H1 (cell line): ENCODE data around the gene ZBTB2. TPM values are rescaled to one million over a fixed set of nuclear protein-coding genes. Genes with fewer than 3 reads are reported as not detected.

Source experiments
- CTCF ChIA-PET: fragments of 300-600 bp; sonication (Branson Sonifier 250); formaldehyde crosslinking; loops from one replicate; lab custom pipeline; 2021; ENCODE audit not compliant: partially characterized antibody; lab: Charles Lee
- POLR2A ChIA-PET: fragments of 300-600 bp; sonication (Branson Sonifier 250); formaldehyde crosslinking; loops from one replicate; lab custom pipeline; 2021; ENCODE audit warnings: inconsistent platforms; ENCODE audit not compliant: partially characterized antibody; lab: Charles Lee
- DNase-seq, 2 experiments: peaks; one replicate each; pipeline versions ENCODE4 v3.0.0 to v3.0.0-alpha.2; 2010 to 2022; ENCODE audit warnings: low spot score in 2 of 2, low read depth in 1 of 2, mixed read lengths in 1 of 2
- FAIRE-seq: peaks from 2 replicates; lab custom pipeline; 2011; peaks lifted over from hg19 to GRCh38; lab: Jason Lieb, UNC
- H2AFZ ChIP-seq: 2 replicates; pipeline ENCODE4 v1.8.1; 2012; ENCODE audit warnings: low read length, inconsistent platforms
- H2AK5ac ChIP-seq: 2 replicates; pipeline ENCODE4 v1.6.1; 2013; ENCODE audit warnings: low read depth, low read length
- H2BK120ac ChIP-seq: replicated peaks from 2 replicates; pipeline ENCODE3; 2013; ENCODE audit warnings: low read depth, low read length, inconsistent platforms
- H2BK12ac ChIP-seq: 2 replicates; pipeline ENCODE4 v1.6.1; 2013; ENCODE audit warnings: low read depth, low read length
- H2BK15ac ChIP-seq: 2 replicates; pipeline ENCODE4 v1.6.1; 2013; ENCODE audit warnings: low read length
- H2BK20ac ChIP-seq: 2 replicates; pipeline ENCODE4 v1.6.1; 2013; ENCODE audit warnings: low read length
- H2BK5ac ChIP-seq: 2 replicates; pipeline ENCODE4 v1.6.1; 2013; ENCODE audit warnings: low read depth, low read length
- H3K14ac ChIP-seq: 2 replicates; pipeline ENCODE4 v1.6.1; 2013; ENCODE audit warnings: inconsistent platforms; ENCODE audit not compliant: insufficient read length
- H3K18ac ChIP-seq: 2 replicates; pipeline ENCODE4 v1.6.1; 2013; ENCODE audit warnings: low read length; ENCODE audit errors: extremely low read depth
- H3K23ac ChIP-seq: 2 replicates; pipeline ENCODE4 v1.6.1; 2013; ENCODE audit warnings: inconsistent platforms; ENCODE audit not compliant: insufficient read length
- H3K23me2 ChIP-seq: 2 replicates; pipeline ENCODE4 v1.6.1; 2013; ENCODE audit warnings: low read depth, low read length
- H3K27ac ChIP-seq: 2 replicates; pipeline ENCODE4 v1.6.1; 2011; ENCODE audit warnings: low read depth, low read length, inconsistent platforms
- H3K27me3 ChIP-seq, 4 experiments: replicated peaks in 1 of 4; 1 replicate in 1 of 4; 2 replicates in 3 of 4; pipeline versions ENCODE4 v1.6.1 to v1.8.1; 2011 to 2013; ENCODE audit warnings: low read length in 3 of 4, mild to moderate bottlenecking in 3 of 4, inconsistent platforms in 2 of 4, mixed read lengths in 2 of 4, moderate library complexity in 1 of 4; ENCODE audit not compliant: control insufficient read depth in 3 of 4, insufficient read depth in 3 of 4; ENCODE audit errors: extremely low read depth in 1 of 4
- H3K36me3 ChIP-seq, 4 experiments: 2 replicates each; pipeline versions ENCODE4 v1.6.1 to v1.8.1; 2011 to 2013; ENCODE audit warnings: mild to moderate bottlenecking in 4 of 4, low read length in 3 of 4, moderate library complexity in 2 of 4, control low read depth in 1 of 4, inconsistent platforms in 1 of 4; ENCODE audit not compliant: insufficient read depth in 4 of 4, control insufficient read depth in 2 of 4
- H3K4ac ChIP-seq: replicated peaks from 2 replicates; pipeline ENCODE3; 2013; ENCODE audit warnings: low read length, low read depth, mixed read lengths, inconsistent platforms; ENCODE audit not compliant: insufficient read length
- H3K4me1 ChIP-seq, 4 experiments: replicated peaks in 1 of 4; 1 replicate in 1 of 4; 2 replicates in 3 of 4; pipeline versions ENCODE4 v1.6.1 to v1.8.1; 2011 to 2013; ENCODE audit warnings: low read length in 3 of 4, inconsistent platforms in 2 of 4, mixed read lengths in 1 of 4; ENCODE audit not compliant: insufficient read depth in 4 of 4, control insufficient read depth in 3 of 4
- H3K4me2 ChIP-seq, 2 experiments: 2 replicates each; pipeline versions ENCODE4 v1.6.1 to v1.8.1; 2011 to 2013; ENCODE audit warnings: low read depth in 2 of 2, low read length in 2 of 2, control low read depth in 1 of 2, inconsistent platforms in 1 of 2, mild to moderate bottlenecking in 1 of 2; ENCODE audit not compliant: insufficient read depth in 1 of 2
- H3K4me3 ChIP-seq, 4 experiments: fragments of 200-600, 300-600 bp in 1 of 4; sonication (generic), shearing (Covaris generic), sonication (Bioruptor Twin) in 1 of 4; 2 replicates each; pipeline versions ENCODE4 v1.5.1 to v1.8.1; 2011 to 2016; ENCODE audit warnings: low read length in 4 of 4, low read depth in 3 of 4, control low read depth in 2 of 4, inconsistent platforms in 2 of 4, mild to moderate bottlenecking in 2 of 4, mixed read lengths in 1 of 4, moderate library complexity in 1 of 4; ENCODE audit not compliant: insufficient read depth in 2 of 4; ENCODE audit errors: extremely low read depth in 1 of 4
- H3K56ac ChIP-seq: replicated peaks from 2 replicates; pipeline ENCODE3; 2013; ENCODE audit warnings: low read depth, mild to moderate bottlenecking, mixed read lengths, low read length, inconsistent platforms; ENCODE audit not compliant: insufficient read length
- H3K79me1 ChIP-seq: 2 replicates; pipeline ENCODE4 v1.6.1; 2013; ENCODE audit warnings: low read depth, low read length, control low read depth
- H3K79me2 ChIP-seq, 2 experiments: 2 replicates each; pipeline versions ENCODE4 v1.6.1 to v1.8.1; 2012 to 2013; ENCODE audit warnings: low read length in 2 of 2, mild to moderate bottlenecking in 2 of 2, inconsistent platforms in 1 of 2; ENCODE audit not compliant: insufficient read depth in 2 of 2, control insufficient read depth in 1 of 2
- H3K9ac ChIP-seq, 4 experiments: replicated peaks in 1 of 4; 1 replicate in 1 of 4; 2 replicates in 3 of 4; pipeline versions ENCODE4 v1.6.1 to v1.8.1; 2011 to 2013; ENCODE audit warnings: low read depth in 3 of 4, low read length in 3 of 4, control low read depth in 2 of 4, mild to moderate bottlenecking in 2 of 4, moderate library complexity in 2 of 4, inconsistent platforms in 1 of 4; ENCODE audit errors: extremely low read depth in 1 of 4
- H3K9me3 ChIP-seq, 2 experiments: 2 replicates each; pipeline versions ENCODE4 v1.6.1 to v1.8.1; 2012 to 2013; ENCODE audit warnings: mild to moderate bottlenecking in 2 of 2, moderate library complexity in 2 of 2, control low read depth in 1 of 2, inconsistent platforms in 1 of 2, low read depth in 1 of 2, low read length in 1 of 2, mixed read lengths in 1 of 2; ENCODE audit not compliant: insufficient read depth in 2 of 2
- H4K20me1 ChIP-seq, 2 experiments: replicated peaks in 1 of 2; 2 replicates each; pipeline versions ENCODE3 to v1.8.1; 2011 to 2013; ENCODE audit warnings: inconsistent platforms in 2 of 2, low read length in 2 of 2, mild to moderate bottlenecking in 1 of 2; ENCODE audit not compliant: insufficient read depth in 2 of 2, control insufficient read depth in 1 of 2
- H4K5ac ChIP-seq: 2 replicates; pipeline ENCODE4 v1.6.1; 2013; ENCODE audit warnings: low read length, low read depth, mixed read lengths, inconsistent platforms; ENCODE audit not compliant: insufficient read length
- H4K8ac ChIP-seq: 2 replicates; pipeline ENCODE4 v1.8.0; 2013; ENCODE audit warnings: mild to moderate bottlenecking, moderate library complexity, low read length, inconsistent platforms; ENCODE audit not compliant: insufficient read depth; ENCODE audit errors: extremely low read depth
- H4K91ac ChIP-seq: replicated peaks from 2 replicates; pipeline ENCODE3; 2013; ENCODE audit warnings: low read length, mixed read lengths, inconsistent platforms; ENCODE audit not compliant: insufficient read length
- CEBPB ChIP-seq: IDR thresholded peaks from 2 replicates; pipeline ENCODE4 v1.6.1; 2012; ENCODE audit warnings: low read depth, low read length
- EP300 ChIP-seq, 2 experiments: IDR thresholded peaks; 1 replicate in 1 of 2; 2 replicates in 1 of 2; pipeline ENCODE4 v1.6.1; 2011 to 2012; ENCODE audit warnings: low read depth in 2 of 2, low read length in 2 of 2, mild to moderate bottlenecking in 2 of 2, borderline replicate concordance in 1 of 2, inconsistent platforms in 1 of 2, moderate library complexity in 1 of 2
- FOSL1 ChIP-seq: IDR thresholded peaks from 2 replicates; pipeline ENCODE4 v1.6.1; 2011; ENCODE audit warnings: mild to moderate bottlenecking, low read depth, low read length, moderate library complexity; ENCODE audit not compliant: insufficient read depth
- GABPA ChIP-seq: IDR thresholded peaks from 2 replicates; pipeline ENCODE4 v1.6.1; 2011; ENCODE audit warnings: mild to moderate bottlenecking, low read length, moderate library complexity, borderline replicate concordance; ENCODE audit not compliant: insufficient read depth
- KDM4A ChIP-seq: IDR thresholded peaks from one replicate; pipeline ENCODE4 v1.7.1; 2012; ENCODE audit warnings: low read depth, mild to moderate bottlenecking, moderate library complexity, low read length, inconsistent platforms; ENCODE audit not compliant: severe bottlenecking
- POU5F1 ChIP-seq: IDR thresholded peaks from 2 replicates; pipeline ENCODE4 v1.6.1; 2011; ENCODE audit warnings: low read depth, mild to moderate bottlenecking, low read length, moderate library complexity
- RFX5 ChIP-seq: IDR thresholded peaks from 2 replicates; pipeline ENCODE4 v1.6.1; 2011; ENCODE audit warnings: low read depth, low read length, improper control_type of control experiment, borderline replicate concordance
- TBP ChIP-seq: IDR thresholded peaks from 2 replicates; pipeline ENCODE4 v1.6.1; 2011; ENCODE audit warnings: low read depth, low read length, improper control_type of control experiment
- TCF12 ChIP-seq: IDR thresholded peaks from 2 replicates; pipeline ENCODE4 v1.6.1; 2011; ENCODE audit warnings: low read depth, mild to moderate bottlenecking, low read length
- WGBS, 2 experiments: shearing (Covaris generic) in 1 of 2; methylation state at CpG; one replicate each; pipeline versions ENCODE4 v1.1.6 to v1.1.7; 2013 to 2015; ENCODE audit warnings: low lambda C conversion rate in 2 of 2, mixed read lengths in 2 of 2, inconsistent platforms in 1 of 2, low coverage in 1 of 2, missing lambda C conversion rate in 1 of 2; ENCODE audit not compliant: insufficient replicate concordance in 2 of 2, insufficient coverage in 1 of 2, insufficient read length in 1 of 2; ENCODE audit errors: extremely low coverage in 1 of 2, missing lambda C conversion rate in 1 of 2; 5-methylcytosine and 5-hydroxymethylcytosine counted together
- polyA plus RNA-seq, 7 experiments: library from polyadenylated mRNA; depleted of rRNA in 3 of 7; stranded (reverse) in 5 of 7; unstranded in 2 of 7; fragments of >200 nt in 5 of 7; fragments of 200-250 nt in 2 of 7; gene quantifications; 1 replicate in 5 of 7; 2 replicates in 1 of 7; 4 replicates in 1 of 7; pipeline versions ENCODE4 v1.2.1 to v1.2.3, GENCODE V29; 2011 to 2013; ENCODE audit warnings: missing spikeins in 2 of 7, mixed read lengths in 2 of 7
- total RNA-seq: library from RNA; stranded (reverse); fragmentation: NEBNext Ultra II Directional; extraction: Animal tissue kit (Norgen Biotek cat#: 25700); gene quantifications from 2 replicates; pipeline ENCODE4 v1.2.1, GENCODE V29; 2021

Gene ZBTB2
- total and polyA plus RNA-seq, 2 of the 8 experiments (the other 6 are each of a cell fraction or from before 2014, with no cell fraction given), result 16.1 to 23.7 TPM

DNA sequence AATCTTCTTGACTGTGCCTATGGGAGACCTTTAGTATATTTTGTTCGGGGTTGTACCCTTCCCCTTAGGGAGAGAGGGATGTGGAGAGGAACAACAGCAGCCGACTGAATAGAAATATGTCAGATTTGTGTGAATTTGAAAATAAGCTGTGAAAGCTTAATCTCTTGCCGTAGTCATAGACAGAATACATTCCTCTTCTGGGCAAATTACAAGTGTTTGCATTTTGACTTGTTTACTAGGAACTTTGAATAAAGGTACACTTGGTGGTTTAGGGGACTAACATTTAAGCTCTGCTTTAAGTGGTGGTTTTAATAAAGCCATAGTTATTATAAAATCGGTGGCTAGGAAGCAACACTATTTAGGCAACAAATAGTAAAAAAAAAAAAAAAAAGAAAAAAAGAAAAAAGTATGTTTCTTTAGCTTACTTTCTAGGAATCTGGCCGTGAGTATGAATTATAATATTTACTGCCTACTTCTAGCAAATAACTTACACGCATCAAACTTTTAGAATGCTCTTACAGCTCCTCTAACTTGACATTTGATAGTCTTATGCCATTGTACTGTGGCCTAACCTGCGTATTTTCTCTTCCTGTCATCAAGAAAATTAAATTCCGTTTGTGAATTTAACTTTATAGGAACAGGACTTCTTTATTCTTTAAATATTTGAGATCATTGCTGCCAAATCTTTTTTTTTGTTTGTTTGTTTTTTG is 65.1 kb downstream of the ZBTB2 start:
- Histone ChIP-seq H3K23me2 (no peaks in the 10 kb centered on the region; the same call in 1 of the 2 replicates), H3K9me3 (no peaks in the 10 kb centered on the region), H2BK5ac (no peak overlapping the region), H4K91ac (no peak overlapping the region), H3K14ac (no peak overlapping the region), H3K18ac (no peak overlapping the region), H2AFZ (no peak overlapping the region), H3K9ac (no peak overlapping the region), H3K4me1 (peaks cover 0 to 3% (median 0%) of the 10 kb centered on the region in 4 experiments; a peak in 3 of 7 replicates), H2BK20ac (no peak overlapping the region), H3K4ac (no peak overlapping the region), H2BK15ac (no peak overlapping the region), H3K36me3 (no peaks in the 10 kb centered on the region), H2AK5ac (no peak overlapping the region), H2BK120ac (no peak overlapping the region), H4K20me1 (peaks cover 0 to 1% of the 10 kb centered on the region in 2 experiments), H3K27me3 (peaks cover 0 to 6% (median 1%) of the 10 kb centered on the region in 4 experiments; a peak in 2 of 7 replicates), H3K4me2 (peak overlapping the region; percentile 56 to 94), H4K8ac (no peak overlapping the region), H3K23ac (no peak overlapping the region), H3K56ac (no peak overlapping the region), H2BK12ac (no peak overlapping the region), H4K5ac (no peak overlapping the region), H3K27ac (no peak overlapping the region), H3K79me2 (no peaks in the 10 kb centered on the region; a peak in 1 of 4 replicates), H3K79me1 (no peaks in the 10 kb centered on the region; the same call in 1 of the 2 replicates), H3K4me3 (peak overlapping the region; percentile 29 to 80 (median 73); a peak in 7 of 8 replicates)
- CTCF ChIA-PET, result interaction anchor here (0.5 to 8.7 kb wide), 10 partner anchors 8 to 434 kb away, joined by 3 to 133 read pairs (median 4); partner anchors contain the start of gene AKAP12
- POLR2A ChIA-PET, result interaction anchor here (1.5 to 2.6 kb wide), 2 partner anchors 86 to 313 kb away, joined by 3 to 20 read pairs; partner anchors contain the start of gene AKAP12
- no peak for FAIRE-seq
- WGBS, 2 experiments, result 82% methylated on average over 8 of the region's 8 CpGs; no CpG with 5 or more reads in 1 of the 2 experiments
- no peak for DNase-seq
- TF ChIP-seq TBP (no peak), GABPA (no peak), EP300 (IDR thresholded peaks at IDR 0.05; ENCODE audit: borderline replicate concordance in 1 of 2, low read depth in 2 of 2, low read length in 2 of 2) (no peak), TCF12 (no peak), FOSL1 (no peak), RFX5 (no peak), CEBPB (no peak), POU5F1 (no peak), KDM4A (no peak)
